H1 (cell line): Measurements from ENCODE around the gene ILF3. TPM values are rescaled to one million over a fixed set of nuclear protein-coding genes. Genes with fewer than 3 reads are reported as not detected.

Experiments
- CTCF ChIA-PET: fragments of 300-600 bp; sonication (Branson Sonifier 250); formaldehyde crosslinking; loops from one replicate; lab custom pipeline; 2021; ENCODE audit not compliant: partially characterized antibody; lab: Charles Lee
- POLR2A ChIA-PET: fragments of 300-600 bp; sonication (Branson Sonifier 250); formaldehyde crosslinking; loops from one replicate; lab custom pipeline; 2021; ENCODE audit warnings: inconsistent platforms; ENCODE audit not compliant: partially characterized antibody; lab: Charles Lee
- DNase-seq, 2 experiments: peaks; one replicate each; pipeline versions ENCODE4 v3.0.0 to v3.0.0-alpha.2; 2010 to 2022; ENCODE audit warnings: low spot score in 2 of 2, low read depth in 1 of 2, mixed read lengths in 1 of 2
- FAIRE-seq: peaks from 2 replicates; lab custom pipeline; 2011; peaks lifted over from hg19 to GRCh38; lab: Jason Lieb, UNC
- H2AFZ ChIP-seq: 2 replicates; pipeline ENCODE4 v1.8.1; 2012; ENCODE audit warnings: low read length, inconsistent platforms
- H2AK5ac ChIP-seq: 2 replicates; pipeline ENCODE4 v1.6.1; 2013; ENCODE audit warnings: low read depth, low read length
- H2BK120ac ChIP-seq: replicated peaks from 2 replicates; pipeline ENCODE3; 2013; ENCODE audit warnings: low read depth, low read length, inconsistent platforms
- H2BK12ac ChIP-seq: 2 replicates; pipeline ENCODE4 v1.6.1; 2013; ENCODE audit warnings: low read depth, low read length
- H2BK15ac ChIP-seq: 2 replicates; pipeline ENCODE4 v1.6.1; 2013; ENCODE audit warnings: low read length
- H2BK20ac ChIP-seq: 2 replicates; pipeline ENCODE4 v1.6.1; 2013; ENCODE audit warnings: low read length
- H2BK5ac ChIP-seq: 2 replicates; pipeline ENCODE4 v1.6.1; 2013; ENCODE audit warnings: low read depth, low read length
- H3K14ac ChIP-seq: 2 replicates; pipeline ENCODE4 v1.6.1; 2013; ENCODE audit warnings: inconsistent platforms; ENCODE audit not compliant: insufficient read length
- H3K18ac ChIP-seq: 2 replicates; pipeline ENCODE4 v1.6.1; 2013; ENCODE audit warnings: low read length; ENCODE audit errors: extremely low read depth
- H3K23ac ChIP-seq: 2 replicates; pipeline ENCODE4 v1.6.1; 2013; ENCODE audit warnings: inconsistent platforms; ENCODE audit not compliant: insufficient read length
- H3K23me2 ChIP-seq: 2 replicates; pipeline ENCODE4 v1.6.1; 2013; ENCODE audit warnings: low read depth, low read length
- H3K27ac ChIP-seq: 2 replicates; pipeline ENCODE4 v1.6.1; 2011; ENCODE audit warnings: low read depth, low read length, inconsistent platforms
- H3K27me3 ChIP-seq, 4 experiments: replicated peaks in 1 of 4; 1 replicate in 1 of 4; 2 replicates in 3 of 4; pipeline versions ENCODE4 v1.6.1 to v1.8.1; 2011 to 2013; ENCODE audit warnings: low read length in 3 of 4, mild to moderate bottlenecking in 3 of 4, inconsistent platforms in 2 of 4, mixed read lengths in 2 of 4, moderate library complexity in 1 of 4; ENCODE audit not compliant: control insufficient read depth in 3 of 4, insufficient read depth in 3 of 4; ENCODE audit errors: extremely low read depth in 1 of 4
- H3K36me3 ChIP-seq, 4 experiments: 2 replicates each; pipeline versions ENCODE4 v1.6.1 to v1.8.1; 2011 to 2013; ENCODE audit warnings: mild to moderate bottlenecking in 4 of 4, low read length in 3 of 4, moderate library complexity in 2 of 4, control low read depth in 1 of 4, inconsistent platforms in 1 of 4; ENCODE audit not compliant: insufficient read depth in 4 of 4, control insufficient read depth in 2 of 4
- H3K4ac ChIP-seq: replicated peaks from 2 replicates; pipeline ENCODE3; 2013; ENCODE audit warnings: low read length, low read depth, mixed read lengths, inconsistent platforms; ENCODE audit not compliant: insufficient read length
- H3K4me1 ChIP-seq, 4 experiments: replicated peaks in 1 of 4; 1 replicate in 1 of 4; 2 replicates in 3 of 4; pipeline versions ENCODE4 v1.6.1 to v1.8.1; 2011 to 2013; ENCODE audit warnings: low read length in 3 of 4, inconsistent platforms in 2 of 4, mixed read lengths in 1 of 4; ENCODE audit not compliant: insufficient read depth in 4 of 4, control insufficient read depth in 3 of 4
- H3K4me2 ChIP-seq, 2 experiments: 2 replicates each; pipeline versions ENCODE4 v1.6.1 to v1.8.1; 2011 to 2013; ENCODE audit warnings: low read depth in 2 of 2, low read length in 2 of 2, control low read depth in 1 of 2, inconsistent platforms in 1 of 2, mild to moderate bottlenecking in 1 of 2; ENCODE audit not compliant: insufficient read depth in 1 of 2
- H3K4me3 ChIP-seq, 4 experiments: fragments of 200-600, 300-600 bp in 1 of 4; sonication (generic), shearing (Covaris generic), sonication (Bioruptor Twin) in 1 of 4; 2 replicates each; pipeline versions ENCODE4 v1.5.1 to v1.8.1; 2011 to 2016; ENCODE audit warnings: low read length in 4 of 4, low read depth in 3 of 4, control low read depth in 2 of 4, inconsistent platforms in 2 of 4, mild to moderate bottlenecking in 2 of 4, mixed read lengths in 1 of 4, moderate library complexity in 1 of 4; ENCODE audit not compliant: insufficient read depth in 2 of 4; ENCODE audit errors: extremely low read depth in 1 of 4
- H3K56ac ChIP-seq: replicated peaks from 2 replicates; pipeline ENCODE3; 2013; ENCODE audit warnings: low read depth, mild to moderate bottlenecking, mixed read lengths, low read length, inconsistent platforms; ENCODE audit not compliant: insufficient read length
- H3K79me1 ChIP-seq: 2 replicates; pipeline ENCODE4 v1.6.1; 2013; ENCODE audit warnings: low read depth, low read length, control low read depth
- H3K79me2 ChIP-seq, 2 experiments: 2 replicates each; pipeline versions ENCODE4 v1.6.1 to v1.8.1; 2012 to 2013; ENCODE audit warnings: low read length in 2 of 2, mild to moderate bottlenecking in 2 of 2, inconsistent platforms in 1 of 2; ENCODE audit not compliant: insufficient read depth in 2 of 2, control insufficient read depth in 1 of 2
- H3K9ac ChIP-seq, 4 experiments: replicated peaks in 1 of 4; 1 replicate in 1 of 4; 2 replicates in 3 of 4; pipeline versions ENCODE4 v1.6.1 to v1.8.1; 2011 to 2013; ENCODE audit warnings: low read depth in 3 of 4, low read length in 3 of 4, control low read depth in 2 of 4, mild to moderate bottlenecking in 2 of 4, moderate library complexity in 2 of 4, inconsistent platforms in 1 of 4; ENCODE audit errors: extremely low read depth in 1 of 4
- H3K9me3 ChIP-seq, 2 experiments: 2 replicates each; pipeline versions ENCODE4 v1.6.1 to v1.8.1; 2012 to 2013; ENCODE audit warnings: mild to moderate bottlenecking in 2 of 2, moderate library complexity in 2 of 2, control low read depth in 1 of 2, inconsistent platforms in 1 of 2, low read depth in 1 of 2, low read length in 1 of 2, mixed read lengths in 1 of 2; ENCODE audit not compliant: insufficient read depth in 2 of 2
- H4K20me1 ChIP-seq, 2 experiments: replicated peaks in 1 of 2; 2 replicates each; pipeline versions ENCODE3 to v1.8.1; 2011 to 2013; ENCODE audit warnings: inconsistent platforms in 2 of 2, low read length in 2 of 2, mild to moderate bottlenecking in 1 of 2; ENCODE audit not compliant: insufficient read depth in 2 of 2, control insufficient read depth in 1 of 2
- H4K5ac ChIP-seq: 2 replicates; pipeline ENCODE4 v1.6.1; 2013; ENCODE audit warnings: low read length, low read depth, mixed read lengths, inconsistent platforms; ENCODE audit not compliant: insufficient read length
- H4K8ac ChIP-seq: 2 replicates; pipeline ENCODE4 v1.8.0; 2013; ENCODE audit warnings: mild to moderate bottlenecking, moderate library complexity, low read length, inconsistent platforms; ENCODE audit not compliant: insufficient read depth; ENCODE audit errors: extremely low read depth
- H4K91ac ChIP-seq: replicated peaks from 2 replicates; pipeline ENCODE3; 2013; ENCODE audit warnings: low read length, mixed read lengths, inconsistent platforms; ENCODE audit not compliant: insufficient read length
- ASH2L ChIP-seq: fragments of 200-600, 300-600 bp; sonication (generic); IDR thresholded peaks from one replicate; pipeline ENCODE4 v1.7.1; 2017; ENCODE audit warnings: low read length
- BACH1 ChIP-seq: IDR thresholded peaks from 2 replicates; pipeline ENCODE4 v1.6.1; 2012; ENCODE audit warnings: low read length, improper control_type of control experiment
- CHD2 ChIP-seq: IDR thresholded peaks from 2 replicates; pipeline ENCODE4 v1.6.1; 2012; ENCODE audit warnings: low read length, improper control_type of control experiment
- GABPA ChIP-seq: IDR thresholded peaks from 2 replicates; pipeline ENCODE4 v1.6.1; 2011; ENCODE audit warnings: mild to moderate bottlenecking, low read length, moderate library complexity, borderline replicate concordance; ENCODE audit not compliant: insufficient read depth
- RNF2 ChIP-seq: fragments of 200-900, 300-1000 bp; sonication (generic); IDR thresholded peaks from 2 replicates; pipeline ENCODE4 v1.7.1; 2016; ENCODE audit warnings: borderline replicate concordance, low read depth, mild to moderate bottlenecking, antibody characterized with exemption, low read length; ENCODE audit not compliant: poor library complexity, severe bottlenecking; ENCODE audit errors: missing control alignments
- SIX5 ChIP-seq: IDR thresholded peaks from 2 replicates; pipeline ENCODE4 v1.6.1; 2011; ENCODE audit warnings: mild to moderate bottlenecking, low read depth, low read length
- SUZ12 ChIP-seq: fragments of 200-600 bp; sonication (generic); IDR thresholded peaks from 2 replicates; pipeline ENCODE4 v1.6.1; 2012; ENCODE audit warnings: mild to moderate bottlenecking, inconsistent platforms, low read length, moderate library complexity, mixed read lengths
- TAF1 ChIP-seq: IDR thresholded peaks from 2 replicates; pipeline ENCODE4 v1.6.1; 2011; ENCODE audit warnings: mild to moderate bottlenecking, low read depth, low read length
- WGBS, 2 experiments: shearing (Covaris generic) in 1 of 2; methylation state at CpG; one replicate each; pipeline versions ENCODE4 v1.1.6 to v1.1.7; 2013 to 2015; ENCODE audit warnings: low lambda C conversion rate in 2 of 2, mixed read lengths in 2 of 2, inconsistent platforms in 1 of 2, low coverage in 1 of 2, missing lambda C conversion rate in 1 of 2; ENCODE audit not compliant: insufficient replicate concordance in 2 of 2, insufficient coverage in 1 of 2, insufficient read length in 1 of 2; ENCODE audit errors: extremely low coverage in 1 of 2, missing lambda C conversion rate in 1 of 2; 5-methylcytosine and 5-hydroxymethylcytosine counted together
- polyA plus RNA-seq, 7 experiments: library from polyadenylated mRNA; depleted of rRNA in 3 of 7; stranded (reverse) in 5 of 7; unstranded in 2 of 7; fragments of >200 nt in 5 of 7; fragments of 200-250 nt in 2 of 7; gene quantifications; 1 replicate in 5 of 7; 2 replicates in 1 of 7; 4 replicates in 1 of 7; pipeline versions ENCODE4 v1.2.1 to v1.2.3, GENCODE V29; 2011 to 2013; ENCODE audit warnings: missing spikeins in 2 of 7, mixed read lengths in 2 of 7
- total RNA-seq: library from RNA; stranded (reverse); fragmentation: NEBNext Ultra II Directional; extraction: Animal tissue kit (Norgen Biotek cat#: 25700); gene quantifications from 2 replicates; pipeline ENCODE4 v1.2.1, GENCODE V29; 2021
- TF ChIP-seq, protein P1 (sequence below): IDR thresholded peaks from 2 replicates; pipeline ENCODE4 v1.6.1; 2012; ENCODE audit warnings: inconsistent platforms
- TF ChIP-seq, protein P2 (sequence below): IDR thresholded peaks from 2 replicates; pipeline ENCODE4 v1.6.1; 2012; ENCODE audit warnings: inconsistent platforms
- TF ChIP-seq, protein P3 (sequence below), 3 experiments: IDR thresholded peaks; 1 replicate in 2 of 3; 2 replicates in 1 of 3; pipeline versions ENCODE4 v1.5.1 to v1.6.1; 2011; ENCODE audit warnings: low read length in 3 of 3, mild to moderate bottlenecking in 3 of 3, inconsistent platforms in 2 of 3, low read depth in 1 of 3, moderate library complexity in 1 of 3; ENCODE audit not compliant: insufficient read depth in 1 of 3; ENCODE audit errors: control extremely low read depth in 1 of 3

Gene ILF3
- total and polyA plus RNA-seq, 2 of the 8 experiments (the other 6 are each of a cell fraction or from before 2014, with no cell fraction given), result 291 to 695 TPM

DNA sequence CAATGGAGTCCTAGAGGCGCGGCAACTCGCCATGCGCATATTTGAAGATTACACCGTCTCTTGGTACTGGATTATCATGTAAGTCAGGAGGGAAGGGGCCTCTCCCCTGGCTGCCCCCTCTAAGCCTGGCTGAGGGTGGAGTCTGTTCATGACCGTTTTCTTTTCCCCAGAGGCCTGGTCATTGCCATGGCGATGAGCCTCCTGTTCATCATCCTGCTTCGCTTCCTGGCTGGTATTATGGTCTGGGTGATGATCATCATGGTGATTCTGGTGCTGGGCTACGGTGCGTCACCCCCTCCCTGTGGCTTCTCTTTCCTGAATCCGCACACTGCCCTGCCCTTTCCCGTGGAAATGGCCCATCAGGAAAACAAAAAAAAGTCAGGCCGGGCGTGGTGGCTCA, 22.3 kb upstream of the ILF3 start:
- H2BK20ac ChIP-seq, result no peak overlapping the region
- H2BK12ac ChIP-seq, result no peak overlapping the region
- no peaks in the 10 kb centered on the region for H3K79me1 ChIP-seq
- H2AFZ ChIP-seq, result no peak overlapping the region
- FAIRE-seq (no peak), DNase-seq (no peak)
- H2BK15ac ChIP-seq, result no peak overlapping the region
- H3K79me2 ChIP-seq, result no peaks in the 10 kb centered on the region; a peak in 1 of 4 replicates
- no peak overlapping the region for H3K27ac ChIP-seq
- H3K27me3 ChIP-seq, result no peaks in the 10 kb centered on the region
- H3K36me3 ChIP-seq, result peaks cover 27 to 78% (median 53%) of the 10 kb centered on the region in 4 experiments
- H4K8ac ChIP-seq, result no peak overlapping the region
- H2AK5ac ChIP-seq, result no peak overlapping the region
- no peaks in the 10 kb centered on the region for H3K23me2 ChIP-seq
- H3K23ac ChIP-seq, result no peak overlapping the region
- H3K18ac ChIP-seq, result no peak overlapping the region
- H3K14ac ChIP-seq, result no peak overlapping the region
- peaks cover 0 to 2% of the 10 kb centered on the region in 2 experiments for H4K20me1 ChIP-seq
- no peaks in the 10 kb centered on the region for H3K9me3 ChIP-seq
- H2BK5ac ChIP-seq, result no peak overlapping the region
- H3K56ac ChIP-seq, result no peak overlapping the region
- ChIA-PET CTCF (no interaction called here), POLR2A (interaction anchor here (0.7 kb wide), 1 partner anchor 71 kb away, joined by 4 read pairs; no protein-coding TSS in a partner anchor)
- H4K91ac ChIP-seq, result no peak overlapping the region
- H4K5ac ChIP-seq, result no peak overlapping the region
- 96% methylated on average over 14 of the region's 14 CpGs; no CpG with 5 or more reads in 1 of the 2 experiments for WGBS, 2 experiments
- H3K4me1 ChIP-seq, result no peaks in the 10 kb centered on the region; a peak in 1 of 7 replicates
- H2BK120ac ChIP-seq, result no peak overlapping the region
- H3K4me3 ChIP-seq, result no peak overlapping the region
- no peak overlapping the region for H3K9ac ChIP-seq
- no peak overlapping the region for H3K4ac ChIP-seq
- no peak overlapping the region for H3K4me2 ChIP-seq
- no peak for TF ChIP-seq SIX5
- no peak for TF ChIP-seq RNF2
- TF ChIP-seq, protein P1, sequence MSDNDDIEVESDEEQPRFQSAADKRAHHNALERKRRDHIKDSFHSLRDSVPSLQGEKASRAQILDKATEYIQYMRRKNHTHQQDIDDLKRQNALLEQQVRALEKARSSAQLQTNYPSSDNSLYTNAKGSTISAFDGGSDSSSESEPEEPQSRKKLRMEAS, result no peak
- TF ChIP-seq, protein P2, sequence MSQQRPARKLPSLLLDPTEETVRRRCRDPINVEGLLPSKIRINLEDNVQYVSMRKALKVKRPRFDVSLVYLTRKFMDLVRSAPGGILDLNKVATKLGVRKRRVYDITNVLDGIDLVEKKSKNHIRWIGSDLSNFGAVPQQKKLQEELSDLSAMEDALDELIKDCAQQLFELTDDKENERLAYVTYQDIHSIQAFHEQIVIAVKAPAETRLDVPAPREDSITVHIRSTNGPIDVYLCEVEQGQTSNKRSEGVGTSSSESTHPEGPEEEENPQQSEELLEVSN, result no peak
- TF ChIP-seq GABPA, result no peak
- TF ChIP-seq TAF1, result no peak
- no peak for TF ChIP-seq SUZ12
- no peak for TF ChIP-seq CHD2
- TF ChIP-seq BACH1, result no peak
- no peak for TF ChIP-seq ASH2L
- TF ChIP-seq, protein P3, sequence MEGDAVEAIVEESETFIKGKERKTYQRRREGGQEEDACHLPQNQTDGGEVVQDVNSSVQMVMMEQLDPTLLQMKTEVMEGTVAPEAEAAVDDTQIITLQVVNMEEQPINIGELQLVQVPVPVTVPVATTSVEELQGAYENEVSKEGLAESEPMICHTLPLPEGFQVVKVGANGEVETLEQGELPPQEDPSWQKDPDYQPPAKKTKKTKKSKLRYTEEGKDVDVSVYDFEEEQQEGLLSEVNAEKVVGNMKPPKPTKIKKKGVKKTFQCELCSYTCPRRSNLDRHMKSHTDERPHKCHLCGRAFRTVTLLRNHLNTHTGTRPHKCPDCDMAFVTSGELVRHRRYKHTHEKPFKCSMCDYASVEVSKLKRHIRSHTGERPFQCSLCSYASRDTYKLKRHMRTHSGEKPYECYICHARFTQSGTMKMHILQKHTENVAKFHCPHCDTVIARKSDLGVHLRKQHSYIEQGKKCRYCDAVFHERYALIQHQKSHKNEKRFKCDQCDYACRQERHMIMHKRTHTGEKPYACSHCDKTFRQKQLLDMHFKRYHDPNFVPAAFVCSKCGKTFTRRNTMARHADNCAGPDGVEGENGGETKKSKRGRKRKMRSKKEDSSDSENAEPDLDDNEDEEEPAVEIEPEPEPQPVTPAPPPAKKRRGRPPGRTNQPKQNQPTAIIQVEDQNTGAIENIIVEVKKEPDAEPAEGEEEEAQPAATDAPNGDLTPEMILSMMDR (IDR thresholded peaks at IDR 0.05; ENCODE audit: control extremely low read depth in 1 of 3, insufficient read depth in 1 of 3, low read depth in 1 of 3, low read length in 3 of 3), result no peak
